SIG-M5 treated with dmso at 0.1 percent for 504 hours (cell line): ENCODE measurements around the gene P4HB.

Source experiments
- DNase-seq: peaks from one replicate; lab custom pipeline; 2025; ENCODE audit not compliant: unreplicated experiment; lab: John Stamatoyannopoulos, UW

P4HB gene

DNA sequence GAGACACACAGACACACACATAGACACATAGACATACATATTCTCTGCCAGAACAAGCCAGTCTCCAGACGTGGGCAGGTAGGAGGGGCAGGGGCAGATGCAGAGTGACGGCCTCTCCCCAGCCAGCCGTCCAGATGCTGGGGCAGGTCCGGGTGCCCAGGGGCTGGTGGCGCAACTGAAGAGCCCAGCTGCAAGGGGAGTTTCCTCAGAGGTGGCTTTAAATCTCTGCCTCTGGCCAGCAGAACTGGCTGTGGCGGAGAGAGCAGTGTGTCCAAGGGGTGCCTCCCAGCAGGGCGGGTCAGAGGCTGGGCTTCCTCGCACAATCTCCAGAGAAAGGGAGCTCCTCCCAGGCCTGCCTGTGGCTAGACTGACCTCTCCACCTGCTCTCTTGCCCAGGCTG is 65.8 kb downstream of the P4HB start:
- no peak for DNase-seq

DNA sequence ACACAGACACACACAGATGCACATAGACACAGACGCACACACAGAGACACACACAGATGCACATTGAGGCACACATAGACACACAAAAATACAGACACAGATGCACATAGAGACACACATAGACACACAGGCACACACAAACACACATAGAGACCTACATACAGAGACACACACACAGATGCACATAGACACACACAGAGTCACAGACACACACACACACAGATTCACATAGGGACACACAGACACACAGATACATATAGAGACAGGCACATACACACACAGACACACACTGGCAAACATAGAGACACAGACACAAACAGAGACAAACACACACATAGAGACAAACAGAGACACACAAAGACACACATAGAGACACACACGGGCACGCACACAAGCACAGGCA is 66.3 kb downstream of the P4HB start:
- no peak for DNase-seq
